SU-DHL-6 (cell line): ENCODE results near the gene GRID1.

Experiments
- H2AFZ ChIP-seq: fragments of 200-600 bp; sonication (generic); 2 replicates; pipeline ENCODE4 v1.6.1; 2014; ENCODE audit warnings: low read depth, mild to moderate bottlenecking, moderate library complexity, mixed read lengths, antibody characterized with exemption, low read length; ENCODE audit not compliant: severe bottlenecking
- H3F3A ChIP-seq: fragments of 200-600 bp; shearing (Covaris generic); 2 replicates; pipeline ENCODE4 v1.6.0; 2016; ENCODE audit warnings: antibody characterized with exemption, mild to moderate bottlenecking; ENCODE audit not compliant: insufficient read depth
- H3K27ac ChIP-seq: fragments of 200-600 bp; sonication (generic); 2 replicates; pipeline ENCODE4 v1.5.1; 2016; ENCODE audit warnings: low read depth, mild to moderate bottlenecking, low read length, moderate library complexity, mixed read lengths
- H3K27me3 ChIP-seq: fragments of 200-600 bp; sonication (generic), shearing (Covaris generic); 2 replicates; pipeline ENCODE4 v1.6.0; 2014; ENCODE audit warnings: mild to moderate bottlenecking, low read length
- H3K36me3 ChIP-seq: fragments of 200-600 bp; sonication (generic); 2 replicates; pipeline ENCODE4 v1.6.1; 2014; ENCODE audit warnings: mild to moderate bottlenecking, low read length, mixed read lengths
- H3K4me2 ChIP-seq: fragments of 300-600, 200-600 bp; shearing (Covaris generic), sonication (generic); 2 replicates; pipeline ENCODE4 v1.6.0; 2014; ENCODE audit warnings: low read length, low read depth, mild to moderate bottlenecking; ENCODE audit not compliant: poor library complexity, severe bottlenecking
- H3K4me3 ChIP-seq: fragments of 200-600 bp; sonication (generic); 2 replicates; pipeline ENCODE4 v1.5.1; 2014; ENCODE audit warnings: antibody characterized with exemption, low read length, mild to moderate bottlenecking, mixed read lengths; ENCODE audit not compliant: insufficient read depth, poor library complexity, severe bottlenecking
- H3K79me2 ChIP-seq: fragments of 200-600 bp; sonication (generic); 2 replicates; pipeline ENCODE4 v1.6.1; 2014; ENCODE audit warnings: mild to moderate bottlenecking, low read length, moderate library complexity; ENCODE audit not compliant: insufficient read depth
- H3K9ac ChIP-seq: fragments of 200-600 bp; sonication (generic); 2 replicates; pipeline ENCODE4 v1.7.0; 2014; ENCODE audit warnings: mild to moderate bottlenecking, low read length
- H3K9me2 ChIP-seq: fragments of 200-600 bp; sonication (generic); replicated peaks from 2 replicates; pipeline ENCODE4 v1.6.1; 2014; ENCODE audit warnings: low read length; ENCODE audit not compliant: insufficient read depth
- H3K9me3 ChIP-seq: fragments of 200-600 bp; sonication (generic); 2 replicates; pipeline ENCODE4 v1.6.1; 2014; ENCODE audit warnings: low read length, mixed read lengths; ENCODE audit not compliant: insufficient read depth
- H4K20me1 ChIP-seq: fragments of 200-600 bp; sonication (generic); 2 replicates; pipeline ENCODE4 v1.6.1; 2014; ENCODE audit warnings: low read depth, mild to moderate bottlenecking, antibody characterized with exemption, low read length, moderate library complexity, mixed read lengths
- EZH2phosphoT487 ChIP-seq: fragments of 200-600 bp; sonication (generic), shearing (Covaris generic); conservative IDR thresholded peaks from 2 replicates; pipeline ENCODE4 v1.6.1; 2018; ENCODE audit warnings: mild to moderate bottlenecking, antibody characterized with exemption, low read length, moderate library complexity, mixed read lengths
- TF ChIP-seq, protein P1 (sequence below): fragments of 200-600 bp; sonication (generic); IDR thresholded peaks from one replicate; pipeline ENCODE4 v1.5.1; 2017; ENCODE audit warnings: antibody characterized with exemption, mild to moderate bottlenecking, low read length, moderate library complexity; ENCODE audit not compliant: insufficient read depth, poor library complexity, severe bottlenecking

The GRID1 gene

DNA sequence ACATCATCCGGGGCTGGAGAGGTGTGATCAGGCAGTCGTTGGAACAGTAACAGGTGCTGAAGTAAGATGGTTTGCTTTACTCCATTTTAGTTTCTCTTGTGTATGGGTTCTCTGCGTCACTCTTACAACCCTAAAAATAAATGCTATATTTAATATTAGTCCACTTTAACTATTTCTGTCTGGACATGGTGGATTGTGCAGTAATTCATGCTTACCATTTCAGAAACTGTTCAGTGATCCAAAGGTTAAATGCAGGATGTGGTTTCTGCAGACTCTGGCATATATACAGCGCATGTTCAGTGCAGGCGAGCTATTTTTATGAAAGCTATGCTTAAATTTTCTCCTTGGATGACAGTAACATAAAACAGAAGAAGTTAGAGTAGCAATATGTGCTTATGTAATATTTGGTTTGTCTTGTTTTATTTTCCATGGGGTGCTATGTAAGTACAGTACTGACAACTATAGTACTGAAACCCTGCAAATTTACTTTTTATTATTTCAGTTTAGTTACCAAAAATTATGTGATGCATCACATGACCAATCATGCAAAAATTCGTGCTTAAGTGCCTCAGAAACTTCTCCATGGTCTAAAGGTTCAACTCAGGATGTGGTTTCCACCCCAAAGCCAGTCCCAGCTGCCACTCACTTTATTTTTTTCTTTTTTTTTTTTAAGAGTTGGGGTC is 46.6 kb upstream of the GRID1 start:
- H3K4me3 ChIP-seq, result peak overlapping the region; percentile 36
- peak overlapping the region; percentile 71 for H3K4me2 ChIP-seq
- H2AFZ ChIP-seq, result no peak overlapping the region
- peak overlapping the region; percentile 71 for H3K9ac ChIP-seq
- peaks cover 83% of the 10 kb centered on the region for H3F3A ChIP-seq
- no peaks in the 10 kb centered on the region for H3K9me2 ChIP-seq
- H3K9me3 ChIP-seq, result 0 out of 2 replicates have a peak, but pooled peaks cover 4% of the 10 kb centered on the region
- no peaks in the 10 kb centered on the region for H3K27me3 ChIP-seq
- TF ChIP-seq EZH2phosphoT487, result no peak
- TF ChIP-seq, protein P1, sequence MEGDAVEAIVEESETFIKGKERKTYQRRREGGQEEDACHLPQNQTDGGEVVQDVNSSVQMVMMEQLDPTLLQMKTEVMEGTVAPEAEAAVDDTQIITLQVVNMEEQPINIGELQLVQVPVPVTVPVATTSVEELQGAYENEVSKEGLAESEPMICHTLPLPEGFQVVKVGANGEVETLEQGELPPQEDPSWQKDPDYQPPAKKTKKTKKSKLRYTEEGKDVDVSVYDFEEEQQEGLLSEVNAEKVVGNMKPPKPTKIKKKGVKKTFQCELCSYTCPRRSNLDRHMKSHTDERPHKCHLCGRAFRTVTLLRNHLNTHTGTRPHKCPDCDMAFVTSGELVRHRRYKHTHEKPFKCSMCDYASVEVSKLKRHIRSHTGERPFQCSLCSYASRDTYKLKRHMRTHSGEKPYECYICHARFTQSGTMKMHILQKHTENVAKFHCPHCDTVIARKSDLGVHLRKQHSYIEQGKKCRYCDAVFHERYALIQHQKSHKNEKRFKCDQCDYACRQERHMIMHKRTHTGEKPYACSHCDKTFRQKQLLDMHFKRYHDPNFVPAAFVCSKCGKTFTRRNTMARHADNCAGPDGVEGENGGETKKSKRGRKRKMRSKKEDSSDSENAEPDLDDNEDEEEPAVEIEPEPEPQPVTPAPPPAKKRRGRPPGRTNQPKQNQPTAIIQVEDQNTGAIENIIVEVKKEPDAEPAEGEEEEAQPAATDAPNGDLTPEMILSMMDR, result no peak
- H3K79me2 ChIP-seq, result no peaks in the 10 kb centered on the region
- no peaks in the 10 kb centered on the region for H3K36me3 ChIP-seq
- no peaks in the 10 kb centered on the region for H4K20me1 ChIP-seq
- peak overlapping the region; percentile 97 for H3K27ac ChIP-seq

DNA sequence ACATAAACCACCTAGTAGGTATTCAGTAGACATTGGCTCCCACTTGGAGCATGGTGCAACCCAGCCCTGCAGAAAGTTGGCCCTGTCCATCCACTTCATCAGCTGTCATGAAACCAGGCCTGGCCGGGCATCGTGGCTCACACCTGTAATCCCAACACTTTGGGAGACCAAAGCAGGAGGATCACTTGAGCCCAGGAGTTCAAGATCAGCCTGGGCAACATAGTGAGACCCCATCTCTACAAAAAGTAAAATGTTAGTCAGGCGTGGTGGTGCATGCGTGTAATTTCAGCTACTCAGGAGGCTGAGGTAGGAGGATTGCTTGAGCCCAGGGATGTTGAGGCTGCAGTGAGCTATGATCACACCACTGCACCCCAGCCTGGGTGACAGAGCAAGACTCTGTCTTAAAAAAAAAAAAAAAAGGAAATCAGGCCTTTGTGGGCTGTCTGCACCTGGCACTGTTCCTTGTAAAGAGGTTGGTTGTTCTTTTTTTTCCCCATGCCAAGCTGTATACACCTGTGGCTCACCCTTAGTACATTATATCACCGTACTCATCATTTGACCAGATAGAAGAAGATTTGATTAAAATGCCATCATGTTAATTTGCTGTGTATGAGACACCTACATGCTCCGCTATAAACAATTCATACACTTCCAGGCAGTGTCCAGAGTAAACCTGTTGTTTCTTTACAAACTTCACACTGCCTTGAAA is 45.4 kb upstream of the GRID1 start:
- Histone ChIP-seq H3K9me3 (0 out of 2 replicates have a peak, but pooled peaks cover 4% of the 10 kb centered on the region), H3K4me3 (peak overlapping the region; percentile 36), H3K79me2 (no peaks in the 10 kb centered on the region), H2AFZ (no peak overlapping the region), H3K4me2 (peak overlapping the region; percentile 71), H3K27me3 (no peaks in the 10 kb centered on the region), H3K27ac (peak overlapping the region; percentile 97), H3K9ac (peak overlapping the region; percentile 71), H3F3A (peaks cover 85% of the 10 kb centered on the region), H3K9me2 (no peaks in the 10 kb centered on the region), H3K36me3 (no peaks in the 10 kb centered on the region), H4K20me1 (no peaks in the 10 kb centered on the region)
- no peak for TF ChIP-seq EZH2phosphoT487
- TF ChIP-seq, protein P1, result no peak

DNA sequence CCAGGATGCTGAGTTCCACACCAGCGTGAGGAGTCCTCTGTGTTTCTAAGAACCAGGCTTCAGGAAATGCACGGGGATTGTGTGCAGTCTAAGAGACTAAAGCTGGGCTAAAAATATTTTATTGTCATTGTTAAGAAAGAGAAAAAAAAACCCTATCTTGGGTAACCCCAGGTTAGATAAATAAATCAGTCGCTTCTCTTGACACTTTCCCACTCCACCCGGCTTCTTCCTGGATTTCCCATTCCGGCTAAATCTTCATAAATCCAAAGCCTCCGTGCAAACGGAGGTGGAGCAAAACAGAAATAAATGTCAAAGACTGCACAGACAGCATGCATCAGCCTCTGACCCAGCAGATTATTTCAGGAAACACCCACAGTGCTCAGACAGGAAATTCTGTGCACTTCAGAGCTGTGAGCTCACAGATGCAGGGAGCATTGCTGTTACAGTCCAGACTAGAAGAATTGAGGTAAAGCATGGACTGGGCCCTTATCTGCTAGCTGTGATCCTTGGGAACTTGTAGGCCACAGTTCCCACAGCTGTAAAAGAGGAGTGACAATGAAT is 44.8 kb upstream of the GRID1 start:
- H3K27me3 ChIP-seq, result no peaks in the 10 kb centered on the region
- peak overlapping the region; percentile 10 for H3K4me3 ChIP-seq
- H2AFZ ChIP-seq, result no peak overlapping the region
- H3F3A ChIP-seq, result peaks cover 86% of the 10 kb centered on the region
- peak overlapping the region; percentile 58 for H3K9ac ChIP-seq
- H3K9me2 ChIP-seq, result no peaks in the 10 kb centered on the region
- H3K79me2 ChIP-seq, result no peaks in the 10 kb centered on the region
- peak overlapping the region; percentile 71 for H3K4me2 ChIP-seq
- no peaks in the 10 kb centered on the region for H4K20me1 ChIP-seq
- 0 out of 2 replicates have a peak, but pooled peaks cover 4% of the 10 kb centered on the region for H3K9me3 ChIP-seq
- H3K36me3 ChIP-seq, result no peaks in the 10 kb centered on the region
- peak overlapping the region; percentile 97 for H3K27ac ChIP-seq
- TF ChIP-seq, protein P1, result no peak
- no peak for TF ChIP-seq EZH2phosphoT487
